ENCODE measurements around the gene ARHGEF40.

The ARHGEF40 gene

GRCh38 chr14:21059842-21060613, 10.1 kb upstream of the ARHGEF40 start:
- no peaks in the 10 kb centered on the region for H4K20me1 ChIP-seq (ENCODE audit: insufficient read depth, low read length)
- no peak overlapping the region for H2AFZ ChIP-seq (ENCODE audit: low read depth, low read length)
- H3K4me3 ChIP-seq (ENCODE audit: low read length): no peak overlapping the region
- no peak for TF ChIP-seq EZH2phosphoT487 (IDR thresholded peaks at IDR 0.05; ENCODE audit: low read depth)
- no peak for TF ChIP-seq CTCF (IDR thresholded peaks at IDR 0.05; ENCODE audit: low read depth, low read length)
- no peaks in the 10 kb centered on the region for H3K4me1 ChIP-seq (ENCODE audit: low read length)
- no peaks in the 10 kb centered on the region for H3K9me3 ChIP-seq (ENCODE audit: insufficient read depth, low read length)
- H3K9ac ChIP-seq (ENCODE audit: low read length): no peak overlapping the region
- H3K27me3 ChIP-seq (ENCODE audit: low read depth, low read length): peaks cover 48% of the 10 kb centered on the region
- no peak overlapping the region for H3K4me2 ChIP-seq (ENCODE audit: low read length)
- H3K27ac ChIP-seq (ENCODE audit: low read length): no peak overlapping the region
- no peaks in the 10 kb centered on the region for H3K36me3 ChIP-seq (replicated peaks; ENCODE audit: low read depth, low read length)
- H3K79me2 ChIP-seq (ENCODE audit: low read length): no peaks in the 10 kb centered on the region

GRCh38 chr14:21060614-21061346, 9.3 kb upstream of the ARHGEF40 start:
- no peak overlapping the region for H2AFZ ChIP-seq (ENCODE audit: low read depth, low read length)
- H3K4me3 ChIP-seq (ENCODE audit: low read length): no peak overlapping the region
- H3K9me3 ChIP-seq (ENCODE audit: insufficient read depth, low read length): no peaks in the 10 kb centered on the region
- H3K79me2 ChIP-seq (ENCODE audit: low read length): no peaks in the 10 kb centered on the region
- H3K27ac ChIP-seq (ENCODE audit: low read length): no peak overlapping the region
- no peaks in the 10 kb centered on the region for H4K20me1 ChIP-seq (ENCODE audit: insufficient read depth, low read length)
- H3K4me1 ChIP-seq (ENCODE audit: low read length): no peaks in the 10 kb centered on the region
- no peaks in the 10 kb centered on the region for H3K36me3 ChIP-seq (replicated peaks; ENCODE audit: low read depth, low read length)
- no peak overlapping the region for H3K9ac ChIP-seq (ENCODE audit: low read length)
- H3K27me3 ChIP-seq (ENCODE audit: low read depth, low read length): peaks cover 55% of the 10 kb centered on the region
- no peak overlapping the region for H3K4me2 ChIP-seq (ENCODE audit: low read length)
- TF ChIP-seq EZH2phosphoT487 (IDR thresholded peaks at IDR 0.05; ENCODE audit: low read depth): no peak
- no peak for TF ChIP-seq CTCF (IDR thresholded peaks at IDR 0.05; ENCODE audit: low read depth, low read length)

- no peak overlapping the region for H2AFZ ChIP-seq (ENCODE audit: low read depth, low read length)
- H3K79me2 ChIP-seq (ENCODE audit: low read length): no peaks in the 10 kb centered on the region
- H3K4me3 ChIP-seq (ENCODE audit: low read length): no peak overlapping the region
- no peaks in the 10 kb centered on the region for H3K4me1 ChIP-seq (ENCODE audit: low read length)
- no peak overlapping the region for H3K4me2 ChIP-seq (ENCODE audit: low read length)
- H3K9me3 ChIP-seq (ENCODE audit: insufficient read depth, low read length): no peaks in the 10 kb centered on the region
- H4K20me1 ChIP-seq (ENCODE audit: insufficient read depth, low read length): no peaks in the 10 kb centered on the region
- no peak overlapping the region for H3K27ac ChIP-seq (ENCODE audit: low read length)
- TF ChIP-seq EZH2phosphoT487 (IDR thresholded peaks at IDR 0.05; ENCODE audit: low read depth) (no peak), CTCF (IDR thresholded peaks at IDR 0.05; ENCODE audit: low read depth, low read length) (no peak)
- no peaks in the 10 kb centered on the region for H3K36me3 ChIP-seq (replicated peaks; ENCODE audit: low read depth, low read length)
- H3K27me3 ChIP-seq (ENCODE audit: low read depth, low read length): peaks cover 58% of the 10 kb centered on the region
- no peak overlapping the region for H3K9ac ChIP-seq (ENCODE audit: low read length)
Measured at GRCh38 chr14:21061347-21061668, 8.8 kb upstream of the ARHGEF40 start.

GRCh38 chr14:21063479-21063878, 6.6 kb upstream of the ARHGEF40 start:
- Histone ChIP-seq H2AFZ (ENCODE audit: low read depth, low read length) (no peak overlapping the region), H3K27ac (ENCODE audit: low read length) (no peak overlapping the region), H3K4me2 (ENCODE audit: low read length) (no peak overlapping the region)

More at GRCh38 chr14:21063479-21063878, 6.6 kb upstream of the ARHGEF40 start:
- no peaks in the 10 kb centered on the region for H3K9me3 ChIP-seq (ENCODE audit: insufficient read depth, low read length)
- no peaks in the 10 kb centered on the region for H3K36me3 ChIP-seq (replicated peaks; ENCODE audit: low read depth, low read length)
- no peak for TF ChIP-seq CTCF (IDR thresholded peaks at IDR 0.05; ENCODE audit: low read depth, low read length)
- TF ChIP-seq EZH2phosphoT487 (IDR thresholded peaks at IDR 0.05; ENCODE audit: low read depth): no peak
- H3K9ac ChIP-seq (ENCODE audit: low read length): no peak overlapping the region
- H3K27me3 ChIP-seq (ENCODE audit: low read depth, low read length): peaks cover 72% of the 10 kb centered on the region
- no peak overlapping the region for H3K4me3 ChIP-seq (ENCODE audit: low read length)
- H3K79me2 ChIP-seq (ENCODE audit: low read length): no peaks in the 10 kb centered on the region
- H3K4me1 ChIP-seq (ENCODE audit: low read length): peaks cover 13% of the 10 kb centered on the region
- H4K20me1 ChIP-seq (ENCODE audit: insufficient read depth, low read length): no peaks in the 10 kb centered on the region
